Keratinocyte (primary cell): ENCODE results near the gene RBM39.

ENCODE experiments used
- CTCF ChIP-seq, 3 experiments: IDR thresholded peaks in 1 of 3; conservative IDR thresholded peaks in 1 of 3; optimal IDR thresholded peaks in 1 of 3; 2 replicates in 2 of 3; 3 replicates in 1 of 3; pipeline versions ENCODE3 to v1.5.1; 2011; ENCODE audit warnings: low read length in 3 of 3, mild to moderate bottlenecking in 3 of 3, moderate library complexity in 2 of 3, control low read depth in 1 of 3, inconsistent platforms in 1 of 3; ENCODE audit not compliant: insufficient read depth in 2 of 3; ENCODE audit errors: extremely low read depth in 1 of 3
- EZH2 ChIP-seq: IDR thresholded peaks from one replicate; pipeline ENCODE4 v1.6.1; 2012; ENCODE audit warnings: inconsistent platforms, mild to moderate bottlenecking, low read length, moderate library complexity

- TF ChIP-seq CTCF (optimal IDR thresholded peaks at IDR 0.05 in 1 of 3, IDR thresholded peaks at IDR 0.05 in 1 of 3, conservative IDR thresholded peaks at IDR 0.05 in 1 of 3; ENCODE audit: extremely low read depth in 1 of 3, insufficient read depth in 2 of 3, low read length in 3 of 3) (no peak), EZH2 (no peak)
These were observed 30.6 kb upstream of the RBM39 start for GRCh38 chr20:35772563-35773058.
